ENCODE results near the gene EFTUD2.

Gene EFTUD2

DNA sequence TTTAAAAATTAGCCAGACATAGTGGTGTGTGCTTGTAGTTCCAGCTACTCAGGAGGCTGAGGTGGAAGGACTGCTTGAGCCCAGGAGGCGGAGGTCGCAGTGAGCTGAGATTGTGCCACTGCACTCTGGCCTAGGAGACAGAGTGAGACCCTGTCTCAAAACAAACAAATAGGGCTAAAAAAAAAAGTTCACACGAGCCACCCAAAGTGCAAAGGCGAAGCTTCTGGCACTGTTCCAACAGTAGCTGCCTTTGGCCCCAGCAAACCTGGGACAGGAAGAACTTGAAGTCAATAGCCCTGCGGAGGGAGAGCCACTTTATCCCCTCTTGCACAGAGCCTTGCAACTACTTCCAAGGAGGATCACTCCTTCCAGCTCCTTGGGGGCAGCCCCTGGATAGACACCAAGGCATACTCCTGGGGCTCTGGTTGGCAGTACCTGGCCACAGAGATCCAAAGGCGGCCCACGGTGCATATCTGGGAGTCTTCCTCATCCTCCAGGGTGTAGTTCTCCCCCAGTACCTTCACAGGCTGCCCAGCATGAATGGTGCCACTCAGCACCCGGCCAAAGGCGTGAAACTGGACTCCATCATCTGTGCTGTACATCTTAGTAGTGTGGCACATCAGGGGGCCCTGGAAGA is 36.8 kb downstream of the EFTUD2 start:
- TF ChIP-seq, protein P1, sequence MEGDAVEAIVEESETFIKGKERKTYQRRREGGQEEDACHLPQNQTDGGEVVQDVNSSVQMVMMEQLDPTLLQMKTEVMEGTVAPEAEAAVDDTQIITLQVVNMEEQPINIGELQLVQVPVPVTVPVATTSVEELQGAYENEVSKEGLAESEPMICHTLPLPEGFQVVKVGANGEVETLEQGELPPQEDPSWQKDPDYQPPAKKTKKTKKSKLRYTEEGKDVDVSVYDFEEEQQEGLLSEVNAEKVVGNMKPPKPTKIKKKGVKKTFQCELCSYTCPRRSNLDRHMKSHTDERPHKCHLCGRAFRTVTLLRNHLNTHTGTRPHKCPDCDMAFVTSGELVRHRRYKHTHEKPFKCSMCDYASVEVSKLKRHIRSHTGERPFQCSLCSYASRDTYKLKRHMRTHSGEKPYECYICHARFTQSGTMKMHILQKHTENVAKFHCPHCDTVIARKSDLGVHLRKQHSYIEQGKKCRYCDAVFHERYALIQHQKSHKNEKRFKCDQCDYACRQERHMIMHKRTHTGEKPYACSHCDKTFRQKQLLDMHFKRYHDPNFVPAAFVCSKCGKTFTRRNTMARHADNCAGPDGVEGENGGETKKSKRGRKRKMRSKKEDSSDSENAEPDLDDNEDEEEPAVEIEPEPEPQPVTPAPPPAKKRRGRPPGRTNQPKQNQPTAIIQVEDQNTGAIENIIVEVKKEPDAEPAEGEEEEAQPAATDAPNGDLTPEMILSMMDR (IDR thresholded peaks at IDR 0.05; ENCODE audit: insufficient read depth, low read length, poor library complexity, severe bottlenecking): no peak
- no peak overlapping the region for H3K4me3 ChIP-seq (replicated peaks; ENCODE audit: low read depth, low read length)
- H3K36me3 ChIP-seq (ENCODE audit: control insufficient read depth, insufficient read depth, low read length): peaks cover 33% of the 10 kb centered on the region
- no peaks in the 10 kb centered on the region for H3K27me3 ChIP-seq (replicated peaks; ENCODE audit: control insufficient read depth, insufficient read depth, low read length)
- no peak for DNase-seq (ENCODE audit: extremely low read depth, insufficient read length)

DNA sequence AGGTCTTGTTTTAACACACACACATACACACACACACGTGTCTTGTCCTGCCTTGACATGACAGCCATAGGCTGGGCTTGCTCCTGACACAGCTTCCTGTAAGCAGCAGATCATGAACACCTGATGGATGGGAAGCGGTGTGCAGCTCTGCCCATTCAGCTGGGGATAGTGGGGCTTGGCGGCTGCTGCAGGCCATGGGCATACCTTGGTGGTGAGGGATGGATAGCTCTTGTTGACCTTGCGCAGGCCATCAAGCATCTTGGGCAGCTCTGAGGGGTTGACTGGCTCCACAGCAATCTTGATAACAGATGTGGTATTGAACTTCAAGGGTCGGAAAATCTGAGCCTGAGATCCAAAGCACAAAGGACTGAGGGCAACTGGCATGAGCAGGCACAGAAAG is 39.5 kb downstream of the EFTUD2 start:
- H3K4me3 ChIP-seq (replicated peaks; ENCODE audit: low read depth, low read length): no peak overlapping the region
- TF ChIP-seq, protein P1 (IDR thresholded peaks at IDR 0.05; ENCODE audit: insufficient read depth, low read length, poor library complexity, severe bottlenecking): no peak
- no peaks in the 10 kb centered on the region for H3K27me3 ChIP-seq (replicated peaks; ENCODE audit: control insufficient read depth, insufficient read depth, low read length)
- peaks cover 41% of the 10 kb centered on the region for H3K36me3 ChIP-seq (ENCODE audit: control insufficient read depth, insufficient read depth, low read length)
- no peak for DNase-seq (ENCODE audit: extremely low read depth, insufficient read length)

DNA sequence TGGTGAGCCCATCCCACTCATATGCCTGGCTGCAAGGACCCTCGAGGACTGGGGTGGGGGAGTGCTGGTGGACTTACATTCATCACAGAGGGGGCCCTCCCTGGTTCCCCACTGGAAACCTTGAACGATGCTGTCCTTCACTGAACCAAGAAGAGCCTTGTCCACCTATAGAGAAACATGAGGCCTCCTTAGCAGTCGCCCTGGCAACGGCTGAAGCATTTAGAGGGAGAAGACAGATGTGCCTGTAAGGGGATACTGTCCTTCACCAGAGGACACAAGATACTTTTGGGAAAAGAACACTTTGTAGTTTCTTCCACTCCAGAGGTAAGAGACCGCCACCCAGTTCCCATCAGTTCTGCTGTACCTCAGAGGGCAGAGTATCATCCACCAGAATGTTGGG is 45.1 kb downstream of the EFTUD2 start:
- Histone ChIP-seq H3K4me3 (replicated peaks; ENCODE audit: low read depth, low read length) (no peak overlapping the region), H3K27me3 (replicated peaks; ENCODE audit: control insufficient read depth, insufficient read depth, low read length) (no peaks in the 10 kb centered on the region), H3K36me3 (ENCODE audit: control insufficient read depth, insufficient read depth, low read length) (peaks cover 44% of the 10 kb centered on the region)
- TF ChIP-seq, protein P1 (IDR thresholded peaks at IDR 0.05; ENCODE audit: insufficient read depth, low read length, poor library complexity, severe bottlenecking): no peak
- DNase-seq (ENCODE audit: extremely low read depth, insufficient read length): no peak

DNA sequence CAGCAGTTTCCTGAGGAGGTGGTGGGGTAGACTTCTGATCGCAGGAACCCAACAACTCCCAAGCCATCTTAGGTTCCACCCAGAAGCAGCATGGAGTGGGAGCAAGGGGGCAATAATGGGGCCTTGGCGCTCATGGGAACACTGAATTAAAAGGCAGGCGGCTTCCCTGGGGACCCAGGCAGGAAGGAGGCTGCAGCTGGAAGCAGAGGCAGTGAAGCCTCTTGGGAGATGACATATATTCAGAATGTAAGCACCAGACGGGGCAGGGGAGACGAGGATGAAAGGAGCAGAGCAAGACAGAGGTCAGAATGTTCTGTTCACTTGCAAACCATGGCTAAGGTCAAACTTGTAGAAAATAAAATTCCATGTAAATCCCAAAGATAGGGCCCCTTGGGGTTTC is 48.6 kb downstream of the EFTUD2 start:
- H3K36me3 ChIP-seq (ENCODE audit: control insufficient read depth, insufficient read depth, low read length): peaks cover 28% of the 10 kb centered on the region
- TF ChIP-seq, protein P1 (IDR thresholded peaks at IDR 0.05; ENCODE audit: insufficient read depth, low read length, poor library complexity, severe bottlenecking): no peak
- no peak for DNase-seq (ENCODE audit: extremely low read depth, insufficient read length)
- no peak overlapping the region for H3K4me3 ChIP-seq (replicated peaks; ENCODE audit: low read depth, low read length)
- H3K27me3 ChIP-seq (replicated peaks; ENCODE audit: control insufficient read depth, insufficient read depth, low read length): no peaks in the 10 kb centered on the region

DNA sequence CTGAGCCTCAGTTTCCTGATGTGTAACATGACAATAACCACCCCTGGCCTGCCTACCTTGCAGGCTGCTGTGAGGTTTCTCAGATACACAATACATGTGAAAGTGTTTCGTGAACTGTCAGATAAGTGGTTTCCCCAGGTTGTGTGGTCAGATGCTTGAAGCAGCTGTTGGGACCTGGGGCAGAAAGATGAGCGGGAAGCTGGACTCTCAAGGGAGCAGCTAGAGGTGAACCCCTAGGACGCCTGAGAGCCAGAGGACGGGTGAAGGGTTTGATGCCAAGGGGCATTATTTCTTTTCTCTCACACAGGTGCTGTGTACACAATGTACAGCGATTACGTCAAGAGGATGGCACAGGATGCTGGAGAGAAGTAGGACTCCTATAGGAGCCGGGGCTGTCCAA is 49.2 kb downstream of the EFTUD2 start:
- H3K4me3 ChIP-seq (replicated peaks; ENCODE audit: low read depth, low read length): no peak overlapping the region
- no peak for DNase-seq (ENCODE audit: extremely low read depth, insufficient read length)
- TF ChIP-seq, protein P1 (IDR thresholded peaks at IDR 0.05; ENCODE audit: insufficient read depth, low read length, poor library complexity, severe bottlenecking): no peak
- no peaks in the 10 kb centered on the region for H3K27me3 ChIP-seq (replicated peaks; ENCODE audit: control insufficient read depth, insufficient read depth, low read length)
- H3K36me3 ChIP-seq (ENCODE audit: control insufficient read depth, insufficient read depth, low read length): peaks cover 26% of the 10 kb centered on the region

All from GM06990 (cell line).